Neuronal stem cell (in vitro differentiated cells): Measurements from ENCODE around the gene CD302.
"Not testable (repeated sequence)": the region's sequence is repeated elsewhere in the genome, so short reads cannot be mapped to it uniquely, and the experiment has no call there.

Experiments
- DNase-seq: peaks from one replicate; pipeline ENCODE4 v3.0.0-alpha.2; 2013; ENCODE audit warnings: low spot score
- H2AFZ ChIP-seq: one replicate; pipeline ENCODE4 v1.6.1; 2013; ENCODE audit warnings: mild to moderate bottlenecking, low read length, inconsistent platforms
- H2AK5ac ChIP-seq: 2 replicates; pipeline ENCODE4 v1.6.1; 2013; ENCODE audit warnings: low read depth, mild to moderate bottlenecking, inconsistent platforms, low read length, moderate library complexity, mixed read lengths
- H2BK120ac ChIP-seq: 2 replicates; pipeline ENCODE4 v1.6.1; 2013; ENCODE audit warnings: low read depth, mild to moderate bottlenecking, inconsistent platforms, low read length, moderate library complexity, mixed read lengths
- H2BK12ac ChIP-seq: one replicate; pipeline ENCODE4 v1.6.1; 2013; ENCODE audit warnings: low read length, inconsistent platforms
- H2BK15ac ChIP-seq: 2 replicates; pipeline ENCODE4 v1.6.1; 2013; ENCODE audit warnings: mild to moderate bottlenecking, low read length, inconsistent platforms, mixed read lengths
- H2BK5ac ChIP-seq: one replicate; pipeline ENCODE4 v1.6.1; 2013; ENCODE audit warnings: inconsistent platforms, mild to moderate bottlenecking, low read length, moderate library complexity
- H3K14ac ChIP-seq: one replicate; pipeline ENCODE4 v1.6.1; 2013; ENCODE audit warnings: low read length, inconsistent platforms
- H3K18ac ChIP-seq: 2 replicates; pipeline ENCODE4 v1.6.1; 2013; ENCODE audit warnings: low read length, inconsistent platforms
- H3K23ac ChIP-seq: 2 replicates; pipeline ENCODE4 v1.6.1; 2013; ENCODE audit warnings: low read depth, mild to moderate bottlenecking, mixed read lengths, low read length, inconsistent platforms; ENCODE audit not compliant: poor library complexity
- H3K27ac ChIP-seq: replicated peaks from 3 replicates; pipeline ENCODE4 v1.5.1; 2013; ENCODE audit warnings: low read length, inconsistent platforms
- H3K27me3 ChIP-seq, 3 experiments: 2 replicates each; pipeline ENCODE4 v1.6.1; 2013; ENCODE audit warnings: low read length in 3 of 3, mild to moderate bottlenecking in 2 of 3, inconsistent platforms in 1 of 3, low read depth in 1 of 3, mixed read lengths in 1 of 3, moderate library complexity in 1 of 3; ENCODE audit not compliant: control insufficient read depth in 3 of 3, insufficient read depth in 3 of 3
- H3K36me3 ChIP-seq, 2 donors: replicated peaks in 1 of 2; 2 replicates each; pipeline ENCODE4 v1.6.1; 2013; ENCODE audit warnings: low read length in 2 of 2; ENCODE audit not compliant: control insufficient read depth in 2 of 2, insufficient read depth in 2 of 2
- H3K4ac ChIP-seq: 2 replicates; pipeline ENCODE4 v1.6.1; 2013; ENCODE audit warnings: inconsistent platforms, mild to moderate bottlenecking, low read length, moderate library complexity
- H3K4me1 ChIP-seq, 2 donors: 1 replicate in 1 of 2; 2 replicates in 1 of 2; pipeline ENCODE4 v1.6.1; 2013; ENCODE audit warnings: low read length in 2 of 2, low read depth in 1 of 2; ENCODE audit not compliant: control insufficient read depth in 2 of 2, insufficient read depth in 1 of 2
- H3K4me2 ChIP-seq: one replicate; pipeline ENCODE4 v1.6.1; 2013; ENCODE audit warnings: mild to moderate bottlenecking, low read length, inconsistent platforms; ENCODE audit not compliant: insufficient read depth, poor library complexity, severe bottlenecking
- H3K4me3 ChIP-seq, 2 donors: 2 replicates each; pipeline ENCODE4 v1.5.1; 2013; ENCODE audit warnings: low read length in 2 of 2, mild to moderate bottlenecking in 2 of 2, inconsistent platforms in 1 of 2, moderate library complexity in 1 of 2
- H3K79me1 ChIP-seq: one replicate; pipeline ENCODE4 v1.6.1; 2013; ENCODE audit warnings: low read depth, mild to moderate bottlenecking, inconsistent platforms, low read length, moderate library complexity
- H3K9ac ChIP-seq: one replicate; pipeline ENCODE4 v1.6.1; 2013; ENCODE audit warnings: mild to moderate bottlenecking, low read depth, low read length, inconsistent platforms; ENCODE audit not compliant: poor library complexity
- H3K9me3 ChIP-seq, 2 donors: replicated peaks in 1 of 2; 2 replicates each; pipeline versions ENCODE3 to v1.6.1; 2013; ENCODE audit warnings: low read length in 2 of 2, mild to moderate bottlenecking in 2 of 2, inconsistent platforms in 1 of 2, low read depth in 1 of 2, mixed read lengths in 1 of 2, moderate library complexity in 1 of 2; ENCODE audit not compliant: control insufficient read depth in 2 of 2, insufficient read depth in 1 of 2
- H4K8ac ChIP-seq: one replicate; pipeline ENCODE4 v1.6.1; 2013; ENCODE audit warnings: low read depth, mild to moderate bottlenecking, inconsistent platforms, low read length, moderate library complexity
- H4K91ac ChIP-seq: one replicate; pipeline ENCODE4 v1.6.1; 2013; ENCODE audit warnings: low read length, low read depth, mild to moderate bottlenecking, inconsistent platforms; ENCODE audit not compliant: poor library complexity
- WGBS, 2 donors: extraction: QIAGEN DNeasy Blood & Tissue Kit; methylation state at CpG; one replicate each; pipeline ENCODE4 v1.1.7; 2013; ENCODE audit warnings: missing lambda C conversion rate in 2 of 2, mixed read lengths in 1 of 2; ENCODE audit not compliant: insufficient read length in 2 of 2, insufficient replicate concordance in 1 of 2; ENCODE audit errors: extremely low coverage in 2 of 2; 5-methylcytosine and 5-hydroxymethylcytosine counted together

Gene CD302

GRCh38 chr2:159790323-159790722, 7.7 kb downstream of the CD302 start:
- WGBS, 2 donors = no CpG with 5 or more reads among the region's 1 CpG
- no peak overlapping the region for H2AK5ac ChIP-seq

GRCh38 chr2:159788253-159788652, 9.8 kb downstream of the CD302 start:
- no peak overlapping the region for H3K18ac ChIP-seq
- H3K36me3 ChIP-seq = no peaks in the 10 kb centered on the region
- no peaks in the 10 kb centered on the region for H3K27me3 ChIP-seq
- no peak overlapping the region for H2AFZ ChIP-seq
- no peaks in the 10 kb centered on the region for H3K79me1 ChIP-seq
- no peak overlapping the region for H3K4me2 ChIP-seq
- no peak overlapping the region for H2BK120ac ChIP-seq
- peaks cover 0 to 4% of the 10 kb centered on the region in 2 donors for H3K4me1 ChIP-seq
- H2BK5ac ChIP-seq = no peak overlapping the region
- H3K9ac ChIP-seq = no peak overlapping the region
- DNase-seq = no peak
- H3K9me3 ChIP-seq = no peaks in the 10 kb centered on the region
- H3K4me3 ChIP-seq = no peak overlapping the region
- H3K14ac ChIP-seq = no peak overlapping the region
- no peak overlapping the region for H2AK5ac ChIP-seq
- H4K91ac ChIP-seq = no peak overlapping the region
- no peak overlapping the region for H3K23ac ChIP-seq
- no peak overlapping the region for H2BK15ac ChIP-seq
- no CpG with 5 or more reads among the region's 3 CpGs for WGBS, 2 donors
- H4K8ac ChIP-seq = no peak overlapping the region
- H3K27ac ChIP-seq = no peak overlapping the region
- H3K4ac ChIP-seq = no peak overlapping the region
- H2BK12ac ChIP-seq = no peak overlapping the region

More at GRCh38 chr2:159790323-159790722, 7.7 kb downstream of the CD302 start:
- Histone ChIP-seq H3K9me3 (no peaks in the 10 kb centered on the region), H3K4me1 (no peaks in the 10 kb centered on the region), H2BK15ac (no peak overlapping the region), H4K8ac (no peak overlapping the region), H2BK12ac (no peak overlapping the region), H2BK120ac (no peak overlapping the region), H4K91ac (no peak overlapping the region), H3K27ac (no peak overlapping the region), H3K79me1 (no peaks in the 10 kb centered on the region), H2BK5ac (no peak overlapping the region), H3K27me3 (no peaks in the 10 kb centered on the region), H3K9ac (no peak overlapping the region), H3K4ac (no peak overlapping the region), H3K23ac (no peak overlapping the region), H3K4me3 (no peak overlapping the region), H3K4me2 (no peak overlapping the region), H3K36me3 (no peaks in the 10 kb centered on the region), H2AFZ (no peak overlapping the region), H3K14ac (no peak overlapping the region), H3K18ac (no peak overlapping the region)
- no peak for DNase-seq

- not testable (repeated sequence) for H3K14ac ChIP-seq, H3K9ac ChIP-seq, H3K4me2 ChIP-seq, H3K23ac ChIP-seq, H3K36me3 ChIP-seq, H2BK15ac ChIP-seq, DNase-seq, H2AFZ ChIP-seq, H3K9me3 ChIP-seq, H3K4me3 ChIP-seq, H2BK5ac ChIP-seq, H2BK120ac ChIP-seq, H4K91ac ChIP-seq, H3K27me3 ChIP-seq, H3K27ac ChIP-seq, H4K8ac ChIP-seq, H3K4me1 ChIP-seq, H2BK12ac ChIP-seq, H3K79me1 ChIP-seq, H3K18ac ChIP-seq, H2AK5ac ChIP-seq, H3K4ac ChIP-seq
- WGBS, 2 donors = no CpG with 5 or more reads among the region's 6 CpGs
These were observed 10.4 kb downstream of the CD302 start for GRCh38 chr2:159787647-159788046.

- no peak overlapping the region for H3K23ac ChIP-seq
- no peak overlapping the region for H3K4me2 ChIP-seq
- no peaks in the 10 kb centered on the region for H3K27me3 ChIP-seq
- H2BK12ac ChIP-seq = no peak overlapping the region
- H3K4ac ChIP-seq = no peak overlapping the region
- H3K18ac ChIP-seq = no peak overlapping the region
- no peak overlapping the region for H2AFZ ChIP-seq
- H3K4me1 ChIP-seq = peaks cover 0 to 4% of the 10 kb centered on the region in 2 donors
- H2AK5ac ChIP-seq = no peak overlapping the region
- H3K36me3 ChIP-seq = no peaks in the 10 kb centered on the region
- no peak overlapping the region for H2BK15ac ChIP-seq
- no peak overlapping the region for H4K8ac ChIP-seq
- no peak overlapping the region for H2BK120ac ChIP-seq
- H2BK5ac ChIP-seq = no peak overlapping the region
- no peaks in the 10 kb centered on the region for H3K79me1 ChIP-seq
- no peak overlapping the region for H3K9ac ChIP-seq
- H3K27ac ChIP-seq = no peak overlapping the region
- H3K4me3 ChIP-seq = no peak overlapping the region
- H4K91ac ChIP-seq = no peak overlapping the region
- no peak overlapping the region for H3K14ac ChIP-seq
- WGBS, 2 donors = no CpG with 5 or more reads among the region's 2 CpGs
- no peak for DNase-seq
- no peaks in the 10 kb centered on the region for H3K9me3 ChIP-seq
These were observed 11.1 kb downstream of the CD302 start for GRCh38 chr2:159786938-159787337.
